GM18873 (cell line): ENCODE data around the gene DCUN1D4.

ENCODE experiments used
- ATAC-seq: cut with Tn5 transposase; IDR thresholded peaks from one replicate; pipeline ENCODE4 v1.9.1; 2021; ENCODE audit warnings: mild to moderate bottlenecking, moderate library complexity, moderate number of reproducible peaks; ENCODE audit not compliant: unreplicated experiment, low FRiP score

DCUN1D4 gene

GRCh38 chr4:51853027-51853682 is 10.2 kb downstream of the DCUN1D4 start:
- ATAC-seq: no peak

GRCh38 chr4:51855270-51855669 is 12.3 kb downstream of the DCUN1D4 start:
- no peak for ATAC-seq

GRCh38 chr4:51855751-51856150 is 12.8 kb downstream of the DCUN1D4 start:
- no peak for ATAC-seq

GRCh38 chr4:51858605-51859202 is 15.8 kb downstream of the DCUN1D4 start:
- no peak for ATAC-seq

- ATAC-seq: no peak
Observed at GRCh38 chr4:51859476-51860031, 16.6 kb downstream of the DCUN1D4 start.

GRCh38 chr4:51862199-51862598 is 19.2 kb downstream of the DCUN1D4 start:
- ATAC-seq: no peak

- no peak for ATAC-seq
Observed at GRCh38 chr4:51862781-51863180, 19.8 kb downstream of the DCUN1D4 start.

- ATAC-seq: no peak
Observed at GRCh38 chr4:51865717-51866116, 22.8 kb downstream of the DCUN1D4 start.

- no peak for ATAC-seq
Observed at GRCh38 chr4:51866835-51867234, 23.9 kb downstream of the DCUN1D4 start.

GRCh38 chr4:51867689-51868448 is 24.9 kb downstream of the DCUN1D4 start:
- no peak for ATAC-seq

- ATAC-seq: no peak
Observed at GRCh38 chr4:51868449-51868847, 25.5 kb downstream of the DCUN1D4 start.

GRCh38 chr4:51870441-51871188 is 27.7 kb downstream of the DCUN1D4 start:
- ATAC-seq: no peak

- ATAC-seq: no peak
Observed at GRCh38 chr4:51872283-51872997, 29.5 kb downstream of the DCUN1D4 start.

- no peak for ATAC-seq
Observed at GRCh38 chr4:51874551-51874950, 31.6 kb downstream of the DCUN1D4 start.

- no peak for ATAC-seq
Observed at GRCh38 chr4:51878431-51878830, 35.5 kb downstream of the DCUN1D4 start.

- ATAC-seq: no peak
Observed at GRCh38 chr4:51880016-51880915, 37.3 kb downstream of the DCUN1D4 start.

GRCh38 chr4:51884055-51884454 is 41.1 kb downstream of the DCUN1D4 start:
- ATAC-seq: no peak

- ATAC-seq: no peak
Observed at GRCh38 chr4:51884606-51885005, 41.7 kb downstream of the DCUN1D4 start.

- ATAC-seq: peak; percentile 78
Observed at GRCh38 chr4:51885363-51885762, 42.4 kb downstream of the DCUN1D4 start.
